Rectal smooth muscle tissue (tissue), 1 donor: Measurements from ENCODE around the gene CNIH3.

ENCODE experiments used
- H3K27ac ChIP-seq: one replicate; pipeline ENCODE4 v1.7.0; 2013; ENCODE audit warnings: low read depth, low read length, inconsistent platforms
- H3K27me3 ChIP-seq: one replicate; pipeline ENCODE4 v1.7.0; 2013; ENCODE audit warnings: low read length; ENCODE audit not compliant: control insufficient read depth, insufficient read depth
- H3K36me3 ChIP-seq: one replicate; pipeline ENCODE4 v1.7.0; 2013; ENCODE audit warnings: low read length; ENCODE audit not compliant: control insufficient read depth, insufficient read depth
- H3K4me1 ChIP-seq: one replicate; pipeline ENCODE4 v1.7.0; 2013; ENCODE audit warnings: low read length; ENCODE audit not compliant: control insufficient read depth, insufficient read depth
- H3K4me3 ChIP-seq: one replicate; pipeline ENCODE4 v1.7.0; 2013; ENCODE audit warnings: low read length
- H3K9ac ChIP-seq: one replicate; pipeline ENCODE4 v1.7.0; 2013; ENCODE audit warnings: low read length

Gene CNIH3

GRCh38 chr1:224620105-224620504, 4.0 kb downstream of the CNIH3 start:
- H3K4me3 ChIP-seq: no peak overlapping the region
- no peak overlapping the region for H3K9ac ChIP-seq
- no peaks in the 10 kb centered on the region for H3K4me1 ChIP-seq
- peaks cover 6% of the 10 kb centered on the region for H3K27me3 ChIP-seq
- H3K36me3 ChIP-seq: no peaks in the 10 kb centered on the region
- no peak overlapping the region for H3K27ac ChIP-seq

- no peaks in the 10 kb centered on the region for H3K4me1 ChIP-seq
- peaks cover 6% of the 10 kb centered on the region for H3K27me3 ChIP-seq
- H3K27ac ChIP-seq: no peak overlapping the region
- no peak overlapping the region for H3K4me3 ChIP-seq
- no peaks in the 10 kb centered on the region for H3K36me3 ChIP-seq
- H3K9ac ChIP-seq: no peak overlapping the region
These were observed 5.9 kb downstream of the CNIH3 start for GRCh38 chr1:224621813-224622682.

GRCh38 chr1:224622831-224623230, 6.7 kb downstream of the CNIH3 start:
- peaks cover 6% of the 10 kb centered on the region for H3K27me3 ChIP-seq
- H3K4me3 ChIP-seq: no peak overlapping the region
- H3K4me1 ChIP-seq: no peaks in the 10 kb centered on the region
- no peaks in the 10 kb centered on the region for H3K36me3 ChIP-seq
- H3K9ac ChIP-seq: no peak overlapping the region
- H3K27ac ChIP-seq: no peak overlapping the region

GRCh38 chr1:224623310-224623714, 7.2 kb downstream of the CNIH3 start:
- no peaks in the 10 kb centered on the region for H3K4me1 ChIP-seq
- H3K36me3 ChIP-seq: no peaks in the 10 kb centered on the region
- peaks cover 2% of the 10 kb centered on the region for H3K27me3 ChIP-seq
- H3K4me3 ChIP-seq: no peak overlapping the region
- no peak overlapping the region for H3K9ac ChIP-seq
- no peak overlapping the region for H3K27ac ChIP-seq

GRCh38 chr1:224623743-224624333, 7.7 kb downstream of the CNIH3 start:
- Histone ChIP-seq H3K36me3 (no peaks in the 10 kb centered on the region), H3K4me3 (no peak overlapping the region), H3K9ac (no peak overlapping the region), H3K4me1 (no peaks in the 10 kb centered on the region), H3K27ac (no peak overlapping the region), H3K27me3 (no peaks in the 10 kb centered on the region)

- Histone ChIP-seq H3K27me3 (no peaks in the 10 kb centered on the region), H3K4me3 (no peak overlapping the region), H3K9ac (no peak overlapping the region), H3K27ac (no peak overlapping the region), H3K36me3 (no peaks in the 10 kb centered on the region), H3K4me1 (no peaks in the 10 kb centered on the region)
These were observed 8.3 kb downstream of the CNIH3 start for GRCh38 chr1:224624432-224624831.

- H3K4me3 ChIP-seq: no peak overlapping the region
- no peak overlapping the region for H3K9ac ChIP-seq
- no peaks in the 10 kb centered on the region for H3K27me3 ChIP-seq
- no peaks in the 10 kb centered on the region for H3K4me1 ChIP-seq
- H3K27ac ChIP-seq: no peak overlapping the region
- H3K36me3 ChIP-seq: no peaks in the 10 kb centered on the region
These were observed 9.9 kb downstream of the CNIH3 start for GRCh38 chr1:224626042-224626441.

GRCh38 chr1:224629965-224630364, 13.8 kb downstream of the CNIH3 start:
- H3K27ac ChIP-seq: no peak overlapping the region
- H3K4me1 ChIP-seq: no peaks in the 10 kb centered on the region
- no peaks in the 10 kb centered on the region for H3K36me3 ChIP-seq
- no peak overlapping the region for H3K4me3 ChIP-seq
- H3K9ac ChIP-seq: no peak overlapping the region
- no peaks in the 10 kb centered on the region for H3K27me3 ChIP-seq

- H3K9ac ChIP-seq: no peak overlapping the region
- H3K4me3 ChIP-seq: no peak overlapping the region
- H3K36me3 ChIP-seq: no peaks in the 10 kb centered on the region
- H3K4me1 ChIP-seq: no peaks in the 10 kb centered on the region
- H3K27me3 ChIP-seq: no peaks in the 10 kb centered on the region
- no peak overlapping the region for H3K27ac ChIP-seq
These were observed 15.5 kb downstream of the CNIH3 start for GRCh38 chr1:224631462-224632115.

- Histone ChIP-seq H3K27me3 (no peaks in the 10 kb centered on the region), H3K9ac (no peak overlapping the region), H3K27ac (no peak overlapping the region), H3K4me3 (no peak overlapping the region), H3K36me3 (no peaks in the 10 kb centered on the region), H3K4me1 (no peaks in the 10 kb centered on the region)
These were observed 16.3 kb downstream of the CNIH3 start for GRCh38 chr1:224632381-224632871.

GRCh38 chr1:224632921-224633321, 16.8 kb downstream of the CNIH3 start:
- no peaks in the 10 kb centered on the region for H3K4me1 ChIP-seq
- no peaks in the 10 kb centered on the region for H3K36me3 ChIP-seq
- no peak overlapping the region for H3K4me3 ChIP-seq
- no peak overlapping the region for H3K27ac ChIP-seq
- no peaks in the 10 kb centered on the region for H3K27me3 ChIP-seq
- no peak overlapping the region for H3K9ac ChIP-seq

GRCh38 chr1:224635356-224635755, 19.2 kb downstream of the CNIH3 start:
- no peak overlapping the region for H3K9ac ChIP-seq
- H3K4me3 ChIP-seq: no peak overlapping the region

More at GRCh38 chr1:224635356-224635755, 19.2 kb downstream of the CNIH3 start:
- Histone ChIP-seq H3K27ac (no peak overlapping the region), H3K27me3 (no peaks in the 10 kb centered on the region), H3K36me3 (no peaks in the 10 kb centered on the region), H3K4me1 (no peaks in the 10 kb centered on the region)
